ENCODE data around the gene HAND1.

Gene HAND1

DNA sequence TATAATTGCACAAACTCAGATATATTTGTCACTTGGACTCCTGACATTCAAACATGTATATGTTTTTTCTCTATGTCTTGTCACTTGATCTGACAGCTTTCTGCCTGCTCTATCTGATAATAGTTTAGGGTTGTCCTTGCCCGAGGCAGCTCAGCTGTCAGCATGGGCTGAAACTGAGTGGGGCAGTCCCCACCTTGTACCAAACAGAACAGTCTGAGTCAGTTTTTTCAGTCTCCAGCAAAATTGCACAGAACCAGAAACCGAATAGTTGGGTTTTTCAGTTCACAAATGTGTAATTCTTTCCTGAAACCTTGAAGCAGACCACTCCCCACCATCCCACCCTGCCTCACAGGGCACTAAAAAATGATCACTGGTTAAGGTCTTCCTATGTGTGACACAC, 9.5 kb upstream of the HAND1 start:
- TF ChIP-seq, protein P1, sequence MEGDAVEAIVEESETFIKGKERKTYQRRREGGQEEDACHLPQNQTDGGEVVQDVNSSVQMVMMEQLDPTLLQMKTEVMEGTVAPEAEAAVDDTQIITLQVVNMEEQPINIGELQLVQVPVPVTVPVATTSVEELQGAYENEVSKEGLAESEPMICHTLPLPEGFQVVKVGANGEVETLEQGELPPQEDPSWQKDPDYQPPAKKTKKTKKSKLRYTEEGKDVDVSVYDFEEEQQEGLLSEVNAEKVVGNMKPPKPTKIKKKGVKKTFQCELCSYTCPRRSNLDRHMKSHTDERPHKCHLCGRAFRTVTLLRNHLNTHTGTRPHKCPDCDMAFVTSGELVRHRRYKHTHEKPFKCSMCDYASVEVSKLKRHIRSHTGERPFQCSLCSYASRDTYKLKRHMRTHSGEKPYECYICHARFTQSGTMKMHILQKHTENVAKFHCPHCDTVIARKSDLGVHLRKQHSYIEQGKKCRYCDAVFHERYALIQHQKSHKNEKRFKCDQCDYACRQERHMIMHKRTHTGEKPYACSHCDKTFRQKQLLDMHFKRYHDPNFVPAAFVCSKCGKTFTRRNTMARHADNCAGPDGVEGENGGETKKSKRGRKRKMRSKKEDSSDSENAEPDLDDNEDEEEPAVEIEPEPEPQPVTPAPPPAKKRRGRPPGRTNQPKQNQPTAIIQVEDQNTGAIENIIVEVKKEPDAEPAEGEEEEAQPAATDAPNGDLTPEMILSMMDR (conservative IDR thresholded peaks at IDR 0.05; ENCODE audit: low read depth), result no peak
- ChIA-PET POLR2A (ENCODE audit: low non-redundant PET) (no interaction called here), CTCF (interaction anchor here (0.6 to 1.0 kb wide), 2 partner anchors 19 to 34 kb away, joined by 3 to 4 read pairs; no protein-coding TSS in a partner anchor)
- no peak for DNase-seq (ENCODE audit: low spot score)
- no peak overlapping the region for H3K27ac ChIP-seq

DNA sequence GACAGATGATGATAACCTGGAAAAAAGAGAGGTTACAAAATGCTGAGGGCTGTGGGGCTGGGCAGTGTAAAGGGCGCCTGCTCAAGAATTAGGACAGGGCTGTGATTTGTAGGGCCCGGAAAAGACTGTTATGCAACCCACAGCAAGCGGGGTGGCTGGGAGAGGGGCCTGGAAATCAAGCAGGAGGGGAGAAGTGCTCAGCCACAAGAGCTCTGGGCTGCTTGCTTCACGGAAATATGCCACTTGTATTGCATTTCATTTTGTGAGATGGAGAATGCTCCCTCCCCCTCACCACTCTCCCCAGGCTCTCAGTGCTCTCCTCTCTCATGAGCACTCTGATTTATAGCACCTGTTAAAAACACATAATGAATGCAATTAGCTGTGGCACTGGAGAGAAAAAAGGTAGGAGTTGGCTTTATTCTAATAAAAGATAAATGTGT, 8.4 kb upstream of the HAND1 start:
- CTCF ChIA-PET, result interaction anchor here (0.6 to 1.0 kb wide), 2 partner anchors 18 to 38 kb away, joined by 3 to 4 read pairs; no protein-coding TSS in a partner anchor
- no peak overlapping the region for H3K27ac ChIP-seq
- TF ChIP-seq, protein P1 (conservative IDR thresholded peaks at IDR 0.05; ENCODE audit: low read depth), result no peak
- no peak for DNase-seq (ENCODE audit: low spot score)
- POLR2A ChIA-PET (ENCODE audit: low non-redundant PET), result no interaction called here

DNA sequence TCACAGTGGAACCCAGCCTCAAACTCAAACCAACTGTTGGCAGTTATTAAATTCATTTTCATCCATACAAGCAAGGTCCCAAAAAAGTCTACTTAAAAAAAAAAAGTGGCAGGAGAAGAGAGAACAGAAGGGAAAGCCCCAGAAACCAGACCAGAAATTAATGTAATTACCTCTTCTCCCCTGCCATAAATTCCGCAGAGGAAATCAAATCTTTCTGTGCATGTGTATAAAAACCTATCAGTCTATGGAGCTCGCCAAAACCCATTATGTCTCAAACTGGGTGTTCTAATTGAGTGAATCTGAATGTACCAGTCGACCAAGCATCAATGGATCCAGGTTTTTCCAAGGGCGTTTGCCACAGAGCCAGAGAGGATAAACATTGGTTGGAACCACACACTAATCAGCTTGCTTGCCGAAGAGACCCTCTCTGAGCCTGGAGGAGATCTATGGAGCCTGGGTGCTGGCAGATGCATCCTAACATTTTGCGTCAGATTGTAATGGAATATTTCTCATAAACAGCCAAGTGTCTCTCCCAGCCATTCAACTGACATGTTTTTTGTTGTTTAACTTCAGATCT, 7.9 kb upstream of the HAND1 start:
- DNase-seq (ENCODE audit: low spot score), result no peak
- POLR2A ChIA-PET (ENCODE audit: low non-redundant PET), result no interaction called here
- CTCF ChIA-PET, result interaction anchor here (0.7 to 1.4 kb wide), 2 partner anchors 35 to 148 kb away, joined by 5 to 7 read pairs; no protein-coding TSS in a partner anchor
- TF ChIP-seq, protein P1 (conservative IDR thresholded peaks at IDR 0.05; ENCODE audit: low read depth), result no peak
- H3K27ac ChIP-seq, result no peak overlapping the region

DNA sequence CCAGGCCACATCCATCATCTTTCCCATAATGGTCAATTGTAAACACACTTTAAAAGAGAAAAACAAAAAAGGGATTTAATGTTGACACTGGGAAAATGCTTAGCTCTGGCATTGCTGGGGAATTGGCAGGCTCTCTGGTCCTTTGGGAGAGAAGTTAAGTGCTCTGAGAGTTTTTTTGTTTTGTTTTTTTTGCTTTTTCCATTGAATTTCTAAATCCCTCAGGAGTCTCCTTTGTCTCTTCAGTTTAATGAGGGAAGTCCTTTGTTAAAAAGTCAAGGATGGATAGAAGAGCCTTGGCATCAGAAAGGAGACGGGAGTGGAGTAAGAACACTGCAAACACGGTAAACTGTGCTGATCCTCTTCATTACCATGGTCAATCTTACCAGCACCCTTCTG, 7.1 kb upstream of the HAND1 start:
- ChIA-PET POLR2A (ENCODE audit: low non-redundant PET) (no interaction called here), CTCF (interaction anchor here (1.4 kb wide), 1 partner anchor 36 kb away, joined by 5 read pairs; no protein-coding TSS in a partner anchor)

DNA sequence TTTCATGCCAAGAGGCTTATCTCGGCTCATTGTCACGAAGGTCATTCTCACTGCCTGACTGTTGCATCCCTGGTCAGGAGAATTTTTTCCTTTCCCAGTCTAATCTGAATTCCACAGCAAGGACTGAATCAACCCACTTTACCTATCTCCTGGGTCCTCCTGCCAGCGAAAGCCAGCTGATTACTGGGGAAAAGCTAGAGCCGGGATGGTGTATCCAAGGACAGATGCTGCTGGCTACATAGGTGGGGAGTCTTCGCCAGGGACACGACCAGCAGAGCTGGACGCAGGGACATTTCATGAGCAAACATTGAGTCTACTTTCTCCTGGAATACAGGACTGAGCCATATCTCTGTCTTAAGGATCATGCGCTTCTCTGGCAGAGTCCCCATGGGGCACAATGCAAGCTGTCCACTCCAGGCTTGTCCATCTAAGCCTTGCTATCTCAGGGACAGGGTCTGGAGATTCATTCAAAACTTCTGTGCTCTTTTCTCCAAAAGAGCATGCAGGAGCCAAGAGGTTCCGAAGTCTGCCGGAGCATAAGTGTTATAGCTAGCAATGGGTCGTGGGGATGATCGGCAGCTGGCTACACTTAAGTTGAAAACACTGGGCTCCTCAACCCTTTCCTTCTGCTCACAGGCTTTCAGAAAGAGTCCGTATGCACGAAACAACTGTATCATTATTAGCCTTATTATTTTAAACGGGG, 6.5 kb upstream of the HAND1 start:
- ChIA-PET POLR2A (ENCODE audit: low non-redundant PET) (no interaction called here), CTCF (interaction anchor here (1.4 kb wide), 1 partner anchor 36 kb away, joined by 5 read pairs; no protein-coding TSS in a partner anchor)
- no peak for DNase-seq (ENCODE audit: low spot score)

More for the DNA sequence above, 7.1 kb upstream of the HAND1 start:
- no peak overlapping the region for H3K27ac ChIP-seq
- TF ChIP-seq, protein P1 (conservative IDR thresholded peaks at IDR 0.05; ENCODE audit: low read depth), result no peak
- no peak for DNase-seq (ENCODE audit: low spot score)

DNA sequence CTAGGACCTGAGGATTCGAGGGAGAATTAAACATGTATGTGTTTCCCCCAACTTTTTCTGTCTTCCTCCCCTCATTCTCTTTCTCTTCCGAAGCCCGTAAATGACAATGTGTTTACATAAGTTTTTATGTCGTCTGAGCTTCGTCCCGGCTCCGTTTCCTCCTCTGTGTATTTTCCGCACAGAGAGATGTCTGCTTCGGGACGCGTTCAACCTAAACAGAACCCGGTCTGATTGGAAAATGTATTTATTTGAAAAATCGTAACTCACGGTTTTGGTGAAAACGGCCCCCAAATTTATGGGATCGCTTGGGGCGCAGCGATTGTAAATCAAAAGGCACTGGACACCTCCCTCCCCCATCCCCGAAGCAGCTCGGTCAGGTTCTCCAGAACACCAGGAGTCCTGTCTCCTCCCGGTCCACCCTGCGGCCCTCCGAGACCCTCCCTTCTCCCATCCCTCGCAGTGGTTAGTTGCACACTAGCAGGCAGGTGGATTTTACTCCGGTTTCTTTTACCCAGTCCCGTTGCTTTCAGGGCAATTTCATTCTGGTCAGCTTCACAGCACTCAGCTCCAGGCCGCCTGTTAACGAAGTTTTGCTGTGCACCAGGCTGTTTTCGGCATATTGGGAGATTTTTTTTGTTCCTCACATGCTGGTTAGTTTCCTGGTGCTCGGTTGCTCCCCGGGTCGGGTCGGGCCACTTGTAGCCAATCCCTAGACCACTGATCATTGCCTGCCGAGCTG, 5.8 kb upstream of the HAND1 start:
- ChIA-PET POLR2A (ENCODE audit: low non-redundant PET) (no interaction called here), CTCF (interaction anchor here (0.5 to 0.9 kb wide), 2 partner anchors 37 to 126 kb away, joined by 4 read pairs; no protein-coding TSS in a partner anchor)
- DNase-seq (ENCODE audit: low spot score), result no peak
- no peak overlapping the region for H3K27ac ChIP-seq
- TF ChIP-seq, protein P1 (conservative IDR thresholded peaks at IDR 0.05; ENCODE audit: low read depth), result no peak

More for the DNA sequence above, 6.5 kb upstream of the HAND1 start:
- TF ChIP-seq, protein P1 (conservative IDR thresholded peaks at IDR 0.05; ENCODE audit: low read depth), result no peak
- H3K27ac ChIP-seq, result no peak overlapping the region

All from RWPE1 (cell line).